WTC11 (cell line): ENCODE measurements around the gene YIPF2. TPM values are rescaled to one million over a fixed set of nuclear protein-coding genes. Genes with fewer than 3 reads are reported as not detected.
"Not testable (repeated sequence)": the region's sequence is repeated elsewhere in the genome, so short reads cannot be mapped to it uniquely, and the experiment has no call there.

Experiments
- ATAC-seq: fragments of 200-7000 bp; cut with Tn5 transposase; 2 replicates; pipeline ENCODE4 v1.10.0; 2021; ENCODE audit warnings: mild to moderate bottlenecking, moderate library complexity
- CTCF ChIA-PET: fragments of 300-600 bp; sonication (Branson Sonifier 250); formaldehyde crosslinking; loops from one replicate; lab custom pipeline; 2021; ENCODE audit warnings: antibody characterized with exemption; lab: Charles Lee
- POLR2A ChIA-PET: fragments of 350-600 bp; sonication (Branson Sonifier 250); formaldehyde crosslinking; loops from one replicate; lab custom pipeline; 2021; ENCODE audit warnings: antibody characterized with exemption; lab: Charles Lee
- DNase-seq: peaks from one replicate; pipeline ENCODE4 v3.0.0; 2021; ENCODE audit warnings: low spot score
- H3K27ac Mint-ChIP-seq: 2 replicates; pipeline ENCODE4 v1.8.0; 2021; ENCODE audit warnings: mixed read lengths
- H3K27me3 Mint-ChIP-seq: 2 replicates; pipeline ENCODE4 v1.8.0; 2021; ENCODE audit warnings: low read depth, mild to moderate bottlenecking, moderate library complexity, mixed read lengths
- H3K36me3 Mint-ChIP-seq: 2 replicates; pipeline ENCODE4 v1.8.0; 2021; ENCODE audit warnings: mixed read lengths
- H3K4me1 Mint-ChIP-seq: 2 replicates; pipeline ENCODE4 v1.8.0; 2022; ENCODE audit warnings: mixed read lengths
- H3K4me3 Mint-ChIP-seq: 2 replicates; pipeline ENCODE4 v1.8.0; 2021; ENCODE audit warnings: mild to moderate bottlenecking, moderate library complexity, mixed read lengths
- H3K9me3 Mint-ChIP-seq: 2 replicates; pipeline ENCODE4 v1.8.0; 2021; ENCODE audit warnings: mixed read lengths
- AR ChIP-seq: fragments of 250-450 bp; sonication (Bioruptor Pico); IDR thresholded peaks from 2 replicates; pipeline ENCODE4 v1.9.0; 2021; ENCODE audit warnings: mild to moderate bottlenecking
- E2F5 ChIP-seq: sonication (generic); formaldehyde crosslinking; IDR thresholded peaks from 2 replicates; pipeline ENCODE4 v1.8.1; 2022; ENCODE audit warnings: mild to moderate bottlenecking, moderate library complexity, missing genetic modification reagents
- FOXK1 ChIP-seq: sonication (generic); formaldehyde crosslinking; IDR thresholded peaks from 2 replicates; pipeline ENCODE4 v1.8.0; 2022; ENCODE audit warnings: mild to moderate bottlenecking, moderate library complexity, missing genetic modification reagents
- MYBL2 ChIP-seq: sonication (generic); formaldehyde crosslinking; IDR thresholded peaks from 2 replicates; pipeline ENCODE4 v1.8.1; 2023; ENCODE audit warnings: mild to moderate bottlenecking, moderate library complexity, missing genetic modification reagents
- PRDM15 ChIP-seq: sonication (generic); formaldehyde crosslinking; IDR thresholded peaks from 2 replicates; pipeline ENCODE4 v1.8.0; 2022; ENCODE audit warnings: missing genetic modification reagents
- PREB ChIP-seq: sonication (generic); formaldehyde crosslinking; IDR thresholded peaks from 2 replicates; pipeline ENCODE4 v1.8.1; 2022; ENCODE audit warnings: mild to moderate bottlenecking, missing genetic modification reagents, moderate library complexity, borderline replicate concordance
- USF2 ChIP-seq: sonication (generic); formaldehyde crosslinking; IDR thresholded peaks from 2 replicates; pipeline ENCODE4 v1.8.1; 2023; ENCODE audit warnings: mild to moderate bottlenecking, missing genetic modification reagents, moderate library complexity
- ZMAT4 ChIP-seq: fragments of 250-450 bp; sonication (Bioruptor Pico); IDR thresholded peaks from 2 replicates; pipeline ENCODE4 v1.9.0; 2021; ENCODE audit warnings: mild to moderate bottlenecking
- ZNF416 ChIP-seq: fragments of 250-450 bp; sonication (Bioruptor Pico); IDR thresholded peaks from 2 replicates; pipeline ENCODE4 v1.9.0; 2021; ENCODE audit warnings: mild to moderate bottlenecking, inconsistent platforms
- ZNF512 ChIP-seq: sonication (generic); formaldehyde crosslinking; IDR thresholded peaks from 2 replicates; pipeline ENCODE4 v1.8.1; 2022; ENCODE audit warnings: missing genetic modification reagents, borderline replicate concordance
- ZSCAN18 ChIP-seq: fragments of 250-450 bp; sonication (Bioruptor Pico); IDR thresholded peaks from 2 replicates; pipeline ENCODE4 v2.1.2; 2022; ENCODE audit warnings: mild to moderate bottlenecking, moderate library complexity
- total RNA-seq: library from RNA; stranded (reverse); gene quantifications from 3 replicates; pipeline ENCODE4 v1.2.3, GENCODE V29; 2021

The YIPF2 gene
- total RNA-seq, 1 experiment from 2014 or later: 65.5 TPM

- H3K4me1 Mint-ChIP-seq: peaks cover 55% of the 10 kb centered on the region
- DNase-seq, H3K36me3 Mint-ChIP-seq, H3K27me3 Mint-ChIP-seq, POLR2A ChIA-PET, H3K4me3 Mint-ChIP-seq, ATAC-seq, H3K9me3 Mint-ChIP-seq: not testable (repeated sequence)
- peak overlapping the region; percentile 96 for H3K27ac Mint-ChIP-seq
- CTCF ChIA-PET: interaction anchor here (0.7 to 1.0 kb wide), 2 partner anchors 13 to 19 kb away, joined by 4 read pairs; no protein-coding TSS in a partner anchor
These were observed 50.8 kb downstream of the YIPF2 start for GRCh38 chr19:10877608-10878007.

- no peak for TF ChIP-seq MYBL2 (CRISPR knock-in tag)
- no peak for TF ChIP-seq USF2 (CRISPR knock-in tag)
- no peak for TF ChIP-seq PRDM15 (CRISPR knock-in tag)
- no peak for TF ChIP-seq ZNF512 (CRISPR knock-in tag)
- TF ChIP-seq ZSCAN18 (CRISPR knock-in tag): no peak
- Mint-ChIP-seq H3K9me3 (no peaks in the 10 kb centered on the region), H3K4me1 (peaks cover 47% of the 10 kb centered on the region), H3K27me3 (no peaks in the 10 kb centered on the region; the same call in 1 of the 2 replicates), H3K27ac (peak overlapping the region; percentile 79), H3K4me3 (no peak overlapping the region), H3K36me3 (0 out of 2 replicates have a peak, but pooled peaks cover 7% of the 10 kb centered on the region)
- POLR2A ChIA-PET: no interaction called here
- DNase-seq (no peak), ATAC-seq (no peak)
- CTCF ChIA-PET: no interaction called here
These were observed 51.8 kb downstream of the YIPF2 start for GRCh38 chr19:10876459-10877240.

- DNase-seq (no peak), ATAC-seq (no peak)
- H3K9me3 Mint-ChIP-seq: no peaks in the 10 kb centered on the region
- peaks cover 30% of the 10 kb centered on the region for H3K4me1 Mint-ChIP-seq
- no peaks in the 10 kb centered on the region; the same call in 1 of the 2 replicates for H3K27me3 Mint-ChIP-seq
- H3K36me3 Mint-ChIP-seq: 0 out of 2 replicates have a peak, but pooled peaks cover 7% of the 10 kb centered on the region
- ChIA-PET CTCF (interaction anchor here (0.7 to 1.6 kb wide), 6 partner anchors 13 to 68 kb away, joined by 3 to 5 read pairs (median 4); no protein-coding TSS in a partner anchor), POLR2A (no interaction called here)
- H3K4me3 Mint-ChIP-seq: peak overlapping the region; percentile 34
- peak overlapping the region; percentile 74; the same call in 1 of the 2 replicates for H3K27ac Mint-ChIP-seq
- no peak for TF ChIP-seq FOXK1 (CRISPR knock-in tag)
- no peak for TF ChIP-seq ZMAT4 (CRISPR knock-in tag)
- TF ChIP-seq E2F5 (CRISPR knock-in tag): no peak
- no peak for TF ChIP-seq ZNF416
- TF ChIP-seq PRDM15 (CRISPR knock-in tag): no peak
- TF ChIP-seq AR (CRISPR knock-in tag): no peak
- TF ChIP-seq PREB (CRISPR knock-in tag): no peak
These were observed 54.4 kb downstream of the YIPF2 start for GRCh38 chr19:10874024-10874423.
